PFSK-1 (cell line): ENCODE data around the gene SPATS1.

ENCODE experiments used
- FOXP2 ChIP-seq: optimal IDR thresholded peaks from 2 replicates; pipeline ENCODE3; 2011; ENCODE audit warnings: borderline replicate concordance, control low read depth, inconsistent platforms; ENCODE audit not compliant: insufficient read depth; ENCODE audit errors: extremely low read length, extremely low read depth
- POLR2AphosphoS5 ChIP-seq: IDR thresholded peaks from 2 replicates; pipeline ENCODE4 v1.6.1; 2012; ENCODE audit warnings: low read depth, mild to moderate bottlenecking, control low read depth, low read length, moderate library complexity
- REST ChIP-seq, 2 experiments: IDR thresholded peaks; 2 replicates each; pipeline versions ENCODE4 v1.6.1 to v1.8.0; 2011 to 2012; ENCODE audit warnings: low read depth in 2 of 2, low read length in 2 of 2, control low read depth in 1 of 2, inconsistent platforms in 1 of 2, mild to moderate bottlenecking in 1 of 2, moderate library complexity in 1 of 2; ENCODE audit not compliant: insufficient read depth in 1 of 2
- SIN3A ChIP-seq: IDR thresholded peaks from 2 replicates; pipeline ENCODE4 v1.6.1; 2012; ENCODE audit warnings: mild to moderate bottlenecking, low read length, moderate library complexity, borderline replicate concordance; ENCODE audit not compliant: insufficient read depth
- TAF1 ChIP-seq: IDR thresholded peaks from 2 replicates; pipeline ENCODE4 v1.6.1; 2012; ENCODE audit warnings: low read length, control low read depth, borderline replicate concordance; ENCODE audit not compliant: insufficient read depth

Gene SPATS1

GRCh38 chr6:44298055-44298803 lies 44.2 kb upstream of the SPATS1 start:
- TF ChIP-seq SIN3A (no peak), FOXP2 (no peak), REST (IDR thresholded peaks at IDR 0.05; ENCODE audit: insufficient read depth in 1 of 2, low read depth in 2 of 2, low read length in 2 of 2) (no peak), TAF1 (no peak), POLR2AphosphoS5 (no peak; the same call in none of the 2 replicates)

GRCh38 chr6:44298864-44299263 lies 43.6 kb upstream of the SPATS1 start:
- TF ChIP-seq POLR2AphosphoS5 (no peak; the same call in 1 of the 2 replicates), TAF1 (no peak), FOXP2 (no peak), REST (IDR thresholded peaks at IDR 0.05; ENCODE audit: insufficient read depth in 1 of 2, low read depth in 2 of 2, low read length in 2 of 2) (no peak), SIN3A (no peak)

- no peak for TF ChIP-seq REST (IDR thresholded peaks at IDR 0.05; ENCODE audit: insufficient read depth in 1 of 2, low read depth in 2 of 2, low read length in 2 of 2)
- no peak for TF ChIP-seq FOXP2
- TF ChIP-seq TAF1: no peak
- no peak for TF ChIP-seq SIN3A
- no peak for TF ChIP-seq POLR2AphosphoS5
These were observed 42.1 kb upstream of the SPATS1 start for GRCh38 chr6:44300292-44300823.

DNA sequence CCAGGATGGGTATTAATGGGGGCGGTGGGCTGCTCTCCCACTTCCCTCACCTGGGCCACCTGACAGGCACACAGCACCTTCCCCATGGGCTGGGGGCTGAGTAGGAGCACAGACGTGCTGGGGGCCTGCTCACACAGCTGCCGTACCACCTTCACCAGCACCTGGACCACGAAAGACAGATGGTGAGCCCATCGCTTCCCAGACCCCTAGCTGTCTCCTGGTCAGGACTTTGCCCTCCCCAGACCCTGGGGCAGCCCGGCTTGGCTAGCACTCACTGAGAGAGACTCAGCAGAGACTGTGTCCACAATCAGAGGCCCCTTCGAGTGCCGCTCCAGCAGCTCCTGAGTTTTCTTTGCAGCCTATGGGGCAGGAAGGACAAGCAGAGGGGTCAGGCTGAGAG lies 41.3 kb upstream of the SPATS1 start:
- TF ChIP-seq SIN3A (no peak), POLR2AphosphoS5 (no peak), REST (IDR thresholded peaks at IDR 0.05; ENCODE audit: insufficient read depth in 1 of 2, low read depth in 2 of 2, low read length in 2 of 2) (no peak), FOXP2 (no peak), TAF1 (no peak)
